Hypothalamus (tissue), 51 donors: Measurements from ENCODE around the gene KIF11.
A peak's percentile ranks its signal among the peaks of the same experiment; 100 is the strongest.

Experiments
- DNase-seq, 51 donors: peaks; one replicate each; lab custom pipeline; 2025; lab: John Stamatoyannopoulos, UW

KIF11 gene

GRCh38 chr10:92699518-92700381 is 106.8 kb downstream of the KIF11 start:
- DNase-seq: peak in 4 of 51 donors; percentile 6 to 13 (median 9)

GRCh38 chr10:92702301-92702916 is 109.5 kb downstream of the KIF11 start:
- DNase-seq: no peak
